Loucy (cell line): ENCODE results near the gene FLYWCH2.

Experiments used
- CTCF ChIP-seq: fragments of 200-600 bp; sonication (generic); conservative IDR thresholded peaks from 2 replicates; pipeline ENCODE4 v1.5.1; 2014; ENCODE audit warnings: mild to moderate bottlenecking, antibody characterized with exemption, low read length
- EZH2phosphoT487 ChIP-seq: fragments of 200-600 bp; IDR thresholded peaks from 2 replicates; pipeline ENCODE4 v1.6.1; 2018; ENCODE audit warnings: antibody characterized with exemption, mild to moderate bottlenecking, moderate library complexity, borderline replicate concordance

GRCh38 chr16:2883458-2883908, 468 bp downstream of the FLYWCH2 start:
- TF ChIP-seq CTCF: no peak
- TF ChIP-seq EZH2phosphoT487: no peak
